Measurements from ENCODE around the gene C7.
"Not testable (repeated sequence)": the region's sequence is repeated elsewhere in the genome, so short reads cannot be mapped to it uniquely, and the experiment has no call there.

Gene C7

GRCh38 chr5:40999966-41000365, 90.7 kb downstream of the C7 start:
- H3K4me3 ChIP-seq (ENCODE audit: control insufficient read depth, low read depth, low read length): no peak overlapping the region
- DNase-seq (ENCODE audit: low read depth): no peak
- TF ChIP-seq CTCF (IDR thresholded peaks at IDR 0.05; ENCODE audit: control insufficient read depth, insufficient read depth, low read depth, low read length, missing control alignments): no peak

- TF ChIP-seq CTCF (IDR thresholded peaks at IDR 0.05; ENCODE audit: control insufficient read depth, insufficient read depth, low read depth, low read length, missing control alignments): no peak
- H3K4me3 ChIP-seq (ENCODE audit: control insufficient read depth, low read depth, low read length): no peak overlapping the region
- DNase-seq (ENCODE audit: low read depth): no peak
Measured at GRCh38 chr5:41003670-41004376, 94.5 kb downstream of the C7 start.

GRCh38 chr5:41004931-41005330, 95.6 kb downstream of the C7 start:
- no peak overlapping the region for H3K4me3 ChIP-seq (ENCODE audit: control insufficient read depth, low read depth, low read length)
- TF ChIP-seq CTCF (IDR thresholded peaks at IDR 0.05; ENCODE audit: control insufficient read depth, insufficient read depth, low read depth, low read length, missing control alignments): no peak
- DNase-seq (ENCODE audit: low read depth): no peak

GRCh38 chr5:41009232-41009631, 99.9 kb downstream of the C7 start:
- TF ChIP-seq CTCF (IDR thresholded peaks at IDR 0.05; ENCODE audit: control insufficient read depth, insufficient read depth, low read depth, low read length, missing control alignments): no peak
- H3K4me3 ChIP-seq (ENCODE audit: control insufficient read depth, low read depth, low read length): no peak overlapping the region
- DNase-seq (ENCODE audit: low read depth): no peak

DNA sequence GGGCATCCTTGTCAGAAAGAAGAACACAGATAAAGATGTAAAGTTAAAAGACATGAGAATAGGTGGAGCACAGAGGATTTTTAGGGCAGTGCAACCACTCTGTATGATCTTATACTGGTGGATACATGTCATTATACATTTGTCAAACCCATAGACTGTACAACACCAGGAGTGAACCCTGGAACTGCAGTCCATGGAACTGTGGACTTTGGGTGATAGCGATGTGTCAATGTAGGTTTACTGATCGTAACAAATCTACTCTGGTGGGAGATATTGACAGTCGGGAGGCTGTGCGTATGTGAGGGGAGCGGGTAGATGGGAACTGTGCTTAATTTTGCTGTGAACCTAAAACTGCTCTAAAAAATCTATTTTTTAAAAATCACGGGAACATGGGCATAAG, 101.3 kb downstream of the C7 start:
- H3K4me3 ChIP-seq (ENCODE audit: control insufficient read depth, low read depth, low read length): no peak overlapping the region
- no peak for TF ChIP-seq CTCF (IDR thresholded peaks at IDR 0.05; ENCODE audit: control insufficient read depth, insufficient read depth, low read depth, low read length, missing control alignments)
- DNase-seq (ENCODE audit: low read depth): no peak

DNA sequence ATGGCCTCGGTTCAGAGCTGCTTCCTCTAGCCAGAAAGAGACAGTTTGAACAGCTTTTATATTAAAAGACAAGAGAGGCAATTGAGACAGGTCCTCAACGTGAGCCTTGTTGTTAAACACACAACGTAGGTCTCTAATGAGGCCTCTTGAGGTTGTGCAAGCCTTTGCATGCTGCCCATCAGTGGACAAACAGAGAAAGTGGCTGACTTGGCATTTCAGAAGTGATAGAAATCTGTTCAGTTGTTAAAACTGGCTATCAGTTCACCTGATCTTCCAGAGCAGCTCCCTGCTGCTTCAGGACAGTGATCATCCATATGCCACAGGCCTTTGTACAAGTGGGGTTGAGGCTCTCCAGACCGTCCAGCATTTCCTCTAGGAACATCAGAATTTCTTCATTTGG, 103.0 kb downstream of the C7 start:
- no peak overlapping the region for H3K4me3 ChIP-seq (ENCODE audit: control insufficient read depth, low read depth, low read length)
- DNase-seq (ENCODE audit: low read depth): no peak
- no peak for TF ChIP-seq CTCF (IDR thresholded peaks at IDR 0.05; ENCODE audit: control insufficient read depth, insufficient read depth, low read depth, low read length, missing control alignments)

GRCh38 chr5:41022600-41022999, 113.3 kb downstream of the C7 start:
- not testable (repeated sequence) for H3K4me3 ChIP-seq (ENCODE audit: control insufficient read depth, low read depth, low read length); DNase-seq (ENCODE audit: low read depth)
